Left cardiac atrium (tissue), 4 donors: Measurements from ENCODE around the gene AUTS2. TPM values are rescaled to one million over a fixed set of nuclear protein-coding genes. Genes with fewer than 3 reads are reported as not detected.
A peak's percentile ranks its signal among the peaks of the same experiment; 100 is the strongest.

Experiments used
- ATAC-seq, 2 donors: fragments of 200-7000 bp; cut with Tn5 transposase; one replicate each; pipeline ENCODE4 v1.9.1; 2020; ENCODE audit warnings: mild to moderate bottlenecking in 2 of 2, moderate library complexity in 2 of 2
- DNase-seq: peaks from one replicate; pipeline ENCODE4 v3.0.0-alpha.2; 2020
- intact Hi-C, 2 donors: fragments of 100-400 bp; cut with DNase I; formaldehyde crosslinking; loops; one replicate each; pipeline versions ENCODE4 v1.14.1 to v1.15.1; 2022 to 2023
- total RNA-seq, 2 donors: library from RNA; stranded (reverse); fragmentation: NEBNext Ultra II Directional; extraction: Animal tissue kit (Norgen Biotek cat#: 25700); gene quantifications; one replicate each; pipeline ENCODE4 v1.2.1, GENCODE V29; 2021
- donor health status: DM: no; HTN: yes; CAD: no.
- donor health status: DM: no; HTN: yes; CAD: no; lungs with severe emphysema.
- donor health status: DM: yes; HTN: yes; CAD: no.
- donor health status: Dilated cardiomyopathy.

The AUTS2 gene
- total RNA-seq, 2 donors from 2014 or later, result 10.5 to 15.2 TPM

GRCh38 chr7:69698109-69698825, 100.0 kb downstream of the AUTS2 start:
- ATAC-seq, result no peak
- intact Hi-C loops, result no loop called here
- DNase-seq, result no peak

GRCh38 chr7:69699931-69700330, 101.7 kb downstream of the AUTS2 start:
- no peak for ATAC-seq
- intact Hi-C loops, result no loop called here

GRCh38 chr7:69700331-69700730, 102.1 kb downstream of the AUTS2 start:
- ATAC-seq (no peak), DNase-seq (no peak)

More at GRCh38 chr7:69699931-69700330, 101.7 kb downstream of the AUTS2 start:
- no peak for DNase-seq

GRCh38 chr7:69701288-69701687, 103.0 kb downstream of the AUTS2 start:
- intact Hi-C loops, result no loop called here
- DNase-seq, result no peak
- ATAC-seq, result no peak

More at GRCh38 chr7:69700331-69700730, 102.1 kb downstream of the AUTS2 start:
- intact Hi-C loops, result no loop called here

DNA sequence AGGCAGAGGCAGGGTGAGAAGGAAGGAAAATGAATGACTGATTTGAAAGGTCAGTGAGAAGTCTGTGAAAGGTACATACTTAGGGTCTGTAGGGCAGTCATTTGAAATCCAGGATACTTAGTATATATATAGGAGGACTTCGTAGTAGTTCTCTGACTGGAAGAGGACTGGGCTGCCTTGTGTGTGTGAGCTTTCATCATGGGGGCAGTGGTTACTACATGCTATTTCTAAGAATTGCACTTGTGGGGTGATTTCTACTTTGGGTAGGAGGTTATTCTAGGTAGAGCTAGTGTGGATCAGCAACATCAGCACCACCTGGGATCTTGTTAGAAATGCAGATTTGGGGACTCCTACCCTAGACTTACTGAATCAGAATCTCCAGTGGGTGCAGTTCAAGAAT, 104.1 kb downstream of the AUTS2 start:
- ATAC-seq (no peak), DNase-seq (no peak)
- intact Hi-C loops, result no loop called here

- intact Hi-C loops, result no loop called here
- ATAC-seq, result peak in 1 of 2 donors; percentile 90
- DNase-seq, result no peak
Measured at GRCh38 chr7:69703099-69703498, 104.8 kb downstream of the AUTS2 start.

- intact Hi-C loops, result no loop called here
- DNase-seq, result peak; percentile 21
- ATAC-seq, result no peak
Measured at GRCh38 chr7:69706070-69706469, 107.8 kb downstream of the AUTS2 start.

DNA sequence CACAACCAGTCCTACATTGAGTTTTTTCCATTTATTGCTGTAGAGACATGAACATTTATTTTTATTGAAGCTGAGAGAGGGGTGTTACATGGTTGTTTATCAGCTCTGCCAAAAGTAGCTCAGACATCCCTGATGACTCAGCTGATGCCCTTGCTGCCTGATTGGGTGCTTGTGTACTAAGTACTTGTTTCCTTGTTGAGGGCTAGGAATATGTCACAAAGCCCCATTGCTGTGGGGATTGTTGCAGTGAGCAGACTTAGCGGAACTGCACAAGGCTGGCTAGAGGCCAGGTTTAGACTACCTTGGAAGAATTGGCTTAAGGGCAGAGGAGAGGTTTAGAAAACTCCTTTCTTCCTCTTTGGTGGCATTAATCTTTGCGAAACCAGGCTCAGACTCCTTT, 110.6 kb downstream of the AUTS2 start:
- peak; percentile 22 for DNase-seq
- intact Hi-C loops, result no loop called here
- peak; percentile 15 to 90 for ATAC-seq

DNA sequence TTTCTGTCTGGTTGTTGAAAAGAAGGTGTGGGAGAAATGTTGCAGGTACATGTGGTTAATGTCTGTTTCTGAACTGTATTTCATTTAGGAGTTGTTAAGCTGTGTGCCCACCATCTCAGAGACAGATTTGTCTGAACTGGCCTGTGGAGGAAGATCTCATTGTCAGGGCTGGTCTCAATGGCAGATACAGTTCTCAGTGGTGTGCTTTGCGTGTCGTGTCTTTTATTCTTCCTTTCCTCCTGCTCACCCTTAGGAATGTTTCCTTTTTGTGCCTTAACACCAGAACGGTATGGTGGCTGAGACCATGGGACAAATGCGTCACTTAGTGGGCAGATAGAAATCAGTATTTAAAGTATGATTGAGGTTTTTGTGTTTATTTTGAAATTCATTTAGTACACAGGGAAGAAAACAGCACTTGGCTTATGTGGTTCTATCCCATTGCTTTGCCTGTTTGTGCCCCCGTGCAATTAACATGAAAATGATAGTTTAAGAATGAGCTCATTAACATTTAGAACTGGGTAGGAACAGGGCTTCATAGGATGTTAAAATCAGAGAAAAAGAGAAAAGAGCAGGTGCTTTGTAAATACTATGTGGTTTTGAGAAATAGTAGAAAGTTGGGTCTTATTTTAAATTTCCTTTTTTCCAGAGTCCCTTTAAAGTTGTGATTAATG, 112.6 kb downstream of the AUTS2 start:
- DNase-seq (no peak), ATAC-seq (no peak)
- intact Hi-C loops, result no loop called here

- DNase-seq (no peak), ATAC-seq (no peak)
- intact Hi-C loops, result no loop called here
Measured at GRCh38 chr7:69714886-69715576, 116.8 kb downstream of the AUTS2 start.

DNA sequence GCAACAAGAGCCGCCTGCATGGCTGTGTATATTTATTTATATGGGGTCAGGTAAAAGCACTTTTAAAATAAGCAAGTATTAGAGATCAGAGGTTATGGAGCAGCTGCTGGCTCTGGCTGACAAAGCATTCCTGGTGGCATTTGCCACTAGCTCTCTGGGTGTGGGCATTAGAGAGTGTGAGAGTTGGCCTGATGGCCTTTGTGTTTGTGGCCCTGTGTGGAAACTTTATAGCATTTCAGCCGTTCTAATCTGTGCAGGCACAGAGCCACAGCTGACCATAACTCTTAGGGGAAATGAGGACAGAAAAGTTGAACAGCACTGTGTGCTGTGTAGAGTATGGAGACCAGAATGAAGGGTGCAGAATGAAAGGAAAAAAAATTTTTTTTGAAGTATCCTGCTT, 118.9 kb downstream of the AUTS2 start:
- DNase-seq, result no peak
- intact Hi-C loops, result no loop called here
- ATAC-seq, result no peak

DNA sequence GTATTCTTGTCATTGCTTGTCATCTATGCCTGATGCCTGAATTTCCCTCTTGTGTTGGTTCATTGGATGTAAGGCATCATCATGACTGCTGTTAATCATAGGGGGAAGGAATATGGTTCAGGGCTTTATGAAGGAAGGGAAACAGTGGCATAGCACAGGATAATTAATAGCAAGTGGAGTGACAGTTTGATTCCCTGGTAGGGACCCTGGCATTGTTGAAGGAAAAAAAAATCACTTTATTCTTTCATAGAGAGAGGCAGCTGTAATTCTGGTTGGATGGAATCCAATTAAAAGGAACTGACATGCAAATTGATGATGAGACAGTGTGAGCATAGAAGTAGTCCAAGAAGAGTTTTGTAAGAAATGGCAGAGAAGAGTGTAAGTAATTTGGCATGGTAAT, 121.4 kb downstream of the AUTS2 start:
- intact Hi-C loops, result no loop called here
- DNase-seq (no peak), ATAC-seq (no peak)

- ATAC-seq (no peak), DNase-seq (no peak)
- intact Hi-C loops, result no loop called here
Measured at GRCh38 chr7:69722843-69723242, 124.6 kb downstream of the AUTS2 start.

DNA sequence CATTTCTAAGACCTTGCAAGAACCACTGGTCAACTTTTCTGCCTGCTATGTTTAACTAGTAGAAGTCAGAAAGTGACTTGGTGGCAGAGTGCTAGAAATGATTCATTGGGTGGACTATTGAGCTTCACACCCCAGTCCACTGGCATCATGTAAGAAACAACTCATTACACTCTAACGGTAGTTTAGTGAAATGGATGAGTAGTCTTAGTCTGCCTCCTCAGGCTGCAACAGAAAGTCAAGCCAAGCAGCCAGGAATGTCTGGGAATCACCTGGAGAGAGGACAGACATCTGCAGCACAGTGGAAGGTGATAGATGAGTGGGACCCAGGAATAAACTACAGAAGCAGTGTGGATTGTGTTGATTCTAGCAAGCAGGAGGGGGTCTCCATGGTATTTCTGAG, 125.4 kb downstream of the AUTS2 start:
- no peak for ATAC-seq
- intact Hi-C loops, result no loop called here

GRCh38 chr7:69728304-69728703, 130.0 kb downstream of the AUTS2 start:
- DNase-seq (no peak), ATAC-seq (no peak)
- intact Hi-C loops, result no loop called here

More for the DNA sequence above, 125.4 kb downstream of the AUTS2 start:
- no peak for DNase-seq

DNA sequence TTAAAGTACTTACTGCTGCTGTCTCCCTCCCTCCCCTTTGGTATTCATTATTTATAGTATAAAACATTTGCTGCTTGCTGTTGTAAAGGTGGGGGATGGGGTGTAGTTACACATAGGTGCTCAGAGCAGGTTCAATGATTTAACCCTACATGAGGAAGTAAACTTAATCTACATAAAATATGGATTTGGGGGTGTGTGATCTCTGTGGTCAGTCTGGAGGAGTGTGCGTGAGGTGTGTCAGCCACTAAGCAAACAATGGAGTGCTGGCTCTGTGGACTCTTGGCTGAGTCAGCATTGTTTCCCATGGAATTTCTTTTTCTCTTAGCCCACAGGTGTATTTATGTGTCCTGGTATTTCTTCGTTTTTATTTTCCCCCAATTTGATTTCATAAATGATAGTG, 133.9 kb downstream of the AUTS2 start:
- intact Hi-C loops, result no loop called here
- ATAC-seq, result no peak
- no peak for DNase-seq

DNA sequence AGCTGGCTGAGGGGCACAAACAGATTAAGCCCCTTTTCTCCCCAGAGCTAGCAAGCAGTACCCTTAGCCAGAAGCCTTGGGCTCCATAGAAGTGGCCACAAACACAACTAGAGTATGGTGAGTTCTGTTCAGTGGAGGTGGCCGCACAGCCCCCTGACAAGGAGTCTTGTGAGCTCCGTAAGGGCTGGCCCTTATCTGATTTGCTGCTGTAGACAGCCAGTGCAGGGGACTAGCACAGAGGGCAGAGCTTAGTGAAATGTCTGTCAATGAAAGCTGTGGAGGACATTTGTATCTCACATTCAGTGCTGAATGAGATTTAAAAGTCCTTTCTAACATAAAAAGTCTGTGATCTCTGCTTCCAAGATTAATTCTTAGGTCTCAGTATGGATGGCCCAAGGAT, 137.3 kb downstream of the AUTS2 start:
- ATAC-seq (no peak), DNase-seq (no peak)
- intact Hi-C loops, result no loop called here

DNA sequence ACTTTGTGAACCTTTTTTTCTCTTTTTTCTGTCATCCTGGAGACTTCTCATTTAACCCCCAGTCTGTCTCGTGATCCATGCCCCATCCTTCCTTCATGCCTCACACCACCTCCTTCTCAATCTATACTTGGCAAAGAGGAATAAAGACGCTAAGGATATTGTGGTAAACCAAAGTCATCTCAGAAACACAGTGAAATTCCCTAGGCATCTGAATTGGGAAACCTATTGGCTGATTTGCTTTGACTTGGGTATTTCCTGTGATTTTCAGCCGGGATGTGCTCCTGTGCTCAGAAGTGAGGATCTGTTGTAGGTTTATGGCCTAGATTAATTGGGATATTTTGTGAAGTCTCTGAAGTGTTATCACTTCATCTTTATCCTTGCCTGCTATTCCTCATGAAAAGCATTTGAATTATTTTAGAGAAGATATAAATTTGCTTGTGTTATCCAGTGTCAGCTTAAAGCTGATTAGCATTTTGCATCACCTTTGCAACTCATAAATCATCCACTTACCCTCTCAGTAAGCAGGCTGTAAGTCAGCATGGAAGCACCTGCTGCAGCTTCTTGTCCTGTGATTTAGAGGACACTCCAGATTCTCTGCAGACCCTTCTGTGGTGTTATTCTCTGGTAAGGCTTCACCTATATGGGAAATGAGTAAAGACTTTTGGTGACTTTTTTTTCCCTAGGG, 138.0 kb downstream of the AUTS2 start:
- intact Hi-C loops, result no loop called here
- DNase-seq (no peak), ATAC-seq (no peak)

GRCh38 chr7:69738396-69738951, 140.2 kb downstream of the AUTS2 start:
- DNase-seq (no peak), ATAC-seq (peak in 1 of 2 donors; percentile 29)
- intact Hi-C loops, result no loop called here
